Stomach smooth muscle (tissue), 2 donors: ENCODE measurements around the gene CKAP2L.
"Not testable (repeated sequence)": the region's sequence is repeated elsewhere in the genome, so short reads cannot be mapped to it uniquely, and the experiment has no call there.

Experiments used
- H3K27ac ChIP-seq: one replicate; pipeline ENCODE4 v1.7.0; 2013; ENCODE audit warnings: mild to moderate bottlenecking, low read length, inconsistent platforms
- H3K27me3 ChIP-seq, 2 donors: one replicate each; pipeline ENCODE4 v1.7.0; 2013; ENCODE audit warnings: low read length in 2 of 2; ENCODE audit not compliant: insufficient read depth in 2 of 2, control insufficient read depth in 1 of 2
- H3K36me3 ChIP-seq, 2 donors: one replicate each; pipeline ENCODE4 v1.7.0; 2013; ENCODE audit warnings: low read length in 2 of 2; ENCODE audit not compliant: control insufficient read depth in 2 of 2, insufficient read depth in 2 of 2
- H3K4me1 ChIP-seq: one replicate; pipeline ENCODE4 v1.7.0; 2013; ENCODE audit warnings: low read length; ENCODE audit not compliant: control insufficient read depth, insufficient read depth
- H3K4me3 ChIP-seq, 2 donors: one replicate each; pipeline ENCODE4 v1.7.0; 2013; ENCODE audit warnings: low read length in 2 of 2
- H3K9ac ChIP-seq, 2 donors: one replicate each; pipeline ENCODE4 v1.7.0; 2013; ENCODE audit warnings: low read length in 2 of 2, mild to moderate bottlenecking in 1 of 2
- H3K9me3 ChIP-seq, 2 donors: one replicate each; pipeline ENCODE4 v1.7.0; 2013; ENCODE audit warnings: low read length in 2 of 2; ENCODE audit not compliant: control insufficient read depth in 2 of 2
- donor health status: healthy.
- donor health status: Pancreatic carcinoma.

Gene CKAP2L

DNA sequence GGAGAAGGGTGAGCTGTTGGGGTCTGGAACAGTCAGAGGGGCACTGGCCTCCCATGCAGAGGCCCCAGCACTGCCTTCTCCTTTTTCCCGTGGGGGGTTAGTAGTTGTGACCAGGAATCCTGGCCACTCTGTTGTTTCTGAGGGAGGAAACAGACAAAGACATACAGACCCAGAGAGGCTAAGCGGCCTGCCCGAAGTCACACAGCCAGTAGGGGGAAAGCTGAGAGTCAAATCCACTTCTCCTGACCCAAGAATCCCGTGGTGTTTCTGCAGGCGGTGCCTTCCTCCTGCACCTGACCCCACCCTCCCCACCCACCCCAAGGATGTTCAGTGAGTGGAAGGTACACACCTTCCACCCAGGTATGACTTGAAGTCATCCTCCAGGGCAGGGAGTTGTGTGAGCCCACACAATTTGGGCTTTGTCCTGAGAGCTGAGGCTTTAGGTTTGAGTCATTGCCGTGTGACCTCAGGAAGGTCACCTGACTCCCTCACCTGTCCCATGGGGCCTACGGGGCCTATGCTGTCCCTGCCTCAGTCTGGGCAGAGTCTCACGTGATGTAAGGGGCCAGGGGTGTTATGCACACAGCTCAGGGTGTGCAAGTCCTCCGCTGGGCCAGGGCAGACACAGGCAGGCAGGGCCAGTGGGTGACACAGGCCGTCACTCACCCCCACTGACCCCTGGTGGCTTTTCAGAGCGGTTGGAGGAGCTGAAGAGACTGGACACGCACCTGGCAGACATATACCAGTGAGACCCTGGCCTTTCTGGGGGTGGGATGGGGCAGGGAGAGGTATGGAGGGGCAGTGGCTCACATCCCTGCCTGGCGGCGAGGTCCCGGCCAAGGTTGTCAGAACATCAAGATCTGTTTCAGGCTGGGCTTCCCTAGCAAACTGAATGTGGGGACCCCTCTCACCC, 38.6 kb downstream of the CKAP2L start:
- H3K9me3 ChIP-seq, result no peaks in the 10 kb centered on the region
- H3K4me3 ChIP-seq, result no peak overlapping the region
- H3K4me1 ChIP-seq, result peaks cover 6% of the 10 kb centered on the region
- peaks cover 0 to 3% of the 10 kb centered on the region in 2 donors for H3K27me3 ChIP-seq
- H3K9ac ChIP-seq, result no peak overlapping the region
- H3K27ac ChIP-seq, result no peak overlapping the region
- H3K36me3 ChIP-seq, result no peaks in the 10 kb centered on the region

DNA sequence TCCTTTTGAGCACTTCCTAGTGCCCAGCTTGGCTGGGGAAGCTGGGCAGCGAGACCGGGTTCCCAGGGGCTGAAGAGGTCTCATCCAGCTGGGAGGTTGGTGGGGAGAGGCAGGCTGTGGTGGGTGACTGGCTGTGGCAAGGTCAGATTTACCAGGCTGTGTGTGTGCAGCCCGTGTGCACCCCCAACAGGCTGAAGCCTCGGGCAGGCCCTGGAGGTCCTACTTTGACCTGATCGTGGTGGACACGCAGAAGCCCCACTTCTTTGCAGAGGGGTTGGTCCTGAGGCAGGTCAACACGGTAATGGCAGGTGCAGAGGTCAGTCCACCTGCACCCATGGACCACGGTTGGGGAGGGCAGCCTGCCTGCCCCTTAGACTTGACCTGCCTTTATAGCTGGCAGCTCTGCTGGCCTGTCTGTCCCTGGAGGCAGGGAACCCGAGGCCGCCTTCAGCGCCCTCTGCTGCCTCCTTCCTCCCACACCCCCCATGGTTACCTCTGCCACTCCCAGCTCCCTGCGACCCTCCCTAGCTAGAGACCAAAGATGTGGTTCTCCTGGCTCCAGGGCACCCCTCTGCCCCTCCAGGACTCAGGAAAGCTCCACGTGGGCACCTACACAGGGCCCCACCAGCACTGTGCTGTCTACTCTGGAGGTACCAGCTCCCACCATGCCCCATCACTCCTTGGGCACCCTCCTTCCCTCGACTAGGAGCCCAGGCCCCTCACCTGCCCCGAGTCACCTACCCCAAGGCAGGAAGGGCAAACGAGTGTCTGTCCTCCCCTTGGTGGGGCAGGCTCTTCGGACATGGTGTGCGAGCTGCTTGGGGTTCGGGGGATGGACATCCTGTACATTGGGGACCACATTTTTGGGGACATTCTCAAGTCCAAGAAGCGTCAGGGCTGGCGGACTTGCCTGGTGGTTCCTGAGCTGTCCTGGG, 39.6 kb downstream of the CKAP2L start:
- no peak overlapping the region for H3K27ac ChIP-seq
- H3K9ac ChIP-seq, result no peak overlapping the region

DNA sequence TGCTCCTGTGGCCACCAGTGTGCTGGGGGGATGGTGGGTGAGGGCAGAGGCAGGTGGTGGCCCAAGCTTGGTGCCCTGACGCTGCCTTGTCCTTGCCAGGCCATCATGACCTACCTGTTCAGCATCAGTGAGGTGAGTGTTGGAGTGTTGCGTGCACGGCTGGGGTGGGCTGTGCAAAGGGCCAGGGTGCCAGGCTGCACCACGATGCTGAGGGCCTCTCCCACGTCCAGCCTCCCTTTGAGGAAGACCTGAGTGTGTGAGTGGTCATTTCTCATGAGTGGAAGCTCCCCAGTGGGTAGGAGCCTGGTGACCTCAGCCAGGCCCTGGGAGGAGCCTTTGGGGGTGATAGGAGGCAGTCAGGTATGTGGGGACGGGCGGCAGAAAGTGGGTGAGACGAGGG, 40.4 kb downstream of the CKAP2L start:
- Histone ChIP-seq H3K9me3 (no peaks in the 10 kb centered on the region), H3K4me3 (no peak overlapping the region), H3K27ac (no peak overlapping the region), H3K36me3 (no peaks in the 10 kb centered on the region), H3K4me1 (peaks cover 6% of the 10 kb centered on the region), H3K9ac (no peak overlapping the region), H3K27me3 (peaks cover 0 to 3% of the 10 kb centered on the region in 2 donors)

More for the DNA sequence above, 39.6 kb downstream of the CKAP2L start:
- peaks cover 6% of the 10 kb centered on the region for H3K4me1 ChIP-seq
- no peaks in the 10 kb centered on the region for H3K36me3 ChIP-seq
- H3K9me3 ChIP-seq, result no peaks in the 10 kb centered on the region
- H3K27me3 ChIP-seq, result peaks cover 0 to 3% of the 10 kb centered on the region in 2 donors
- H3K4me3 ChIP-seq, result no peak overlapping the region

DNA sequence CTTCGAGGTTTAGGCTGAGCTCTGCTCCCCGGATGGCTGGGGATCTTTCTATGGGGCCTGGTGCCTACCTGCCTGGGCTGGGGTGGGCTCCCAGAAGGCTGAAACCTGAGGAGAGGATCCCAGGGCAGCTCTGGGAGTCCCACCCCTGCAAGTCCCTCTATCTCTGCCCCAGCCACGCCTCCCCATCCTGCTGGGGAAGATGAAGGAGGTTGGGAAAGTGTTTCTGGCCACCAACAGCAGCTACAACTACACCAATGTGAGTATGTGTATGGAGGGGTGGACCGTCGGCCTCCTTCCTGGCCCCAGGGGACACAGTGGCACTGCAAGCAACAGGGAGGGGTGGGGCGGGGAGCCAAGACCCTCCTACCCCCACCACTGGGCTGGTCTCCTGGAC, 40.9 kb downstream of the CKAP2L start:
- H3K36me3 ChIP-seq, result no peaks in the 10 kb centered on the region
- no peak overlapping the region for H3K9ac ChIP-seq
- peaks cover 6% of the 10 kb centered on the region for H3K4me1 ChIP-seq
- H3K4me3 ChIP-seq, result no peak overlapping the region
- no peak overlapping the region for H3K27ac ChIP-seq
- H3K9me3 ChIP-seq, result no peaks in the 10 kb centered on the region
- H3K27me3 ChIP-seq, result peaks cover 0 to 3% of the 10 kb centered on the region in 2 donors

DNA sequence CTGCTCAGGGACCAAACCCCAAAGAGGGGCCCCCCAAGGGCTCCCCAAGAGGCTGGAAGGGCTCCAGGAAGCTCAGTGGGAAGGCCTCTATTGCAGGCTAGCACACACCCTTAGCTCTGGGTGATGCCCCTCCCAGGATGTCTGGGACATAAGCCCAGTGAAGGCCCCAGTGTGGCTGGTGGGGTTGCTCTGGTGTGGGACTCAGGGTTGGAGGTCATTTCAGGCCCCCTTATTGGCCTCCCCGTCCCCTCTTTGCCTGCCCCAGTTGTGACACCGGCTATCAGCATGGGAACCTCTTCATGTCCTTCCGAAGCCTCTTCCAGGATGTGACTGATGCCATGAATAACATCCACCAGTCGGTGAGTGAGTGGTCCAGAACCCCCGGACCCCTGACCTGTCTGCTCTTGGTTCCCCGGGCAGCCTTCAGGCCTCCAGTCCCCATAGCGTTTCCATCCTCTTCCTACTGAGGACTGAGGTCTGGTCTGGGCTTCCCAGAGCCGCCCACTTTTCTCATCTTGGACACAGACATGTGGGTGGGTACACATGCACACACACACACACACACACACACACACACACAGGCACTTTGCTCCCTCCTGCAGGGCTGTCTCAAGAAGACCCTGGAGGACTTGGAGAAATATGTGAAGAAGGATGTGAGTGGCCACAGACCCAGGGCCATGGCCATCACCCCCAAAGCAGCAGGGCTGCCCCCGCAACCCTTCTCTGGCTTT, 41.4 kb downstream of the CKAP2L start:
- H3K36me3 ChIP-seq, result no peaks in the 10 kb centered on the region
- no peaks in the 10 kb centered on the region for H3K9me3 ChIP-seq
- H3K4me3 ChIP-seq, result no peak overlapping the region
- H3K4me1 ChIP-seq, result peaks cover 6% of the 10 kb centered on the region
- peaks cover 0 to 3% of the 10 kb centered on the region in 2 donors for H3K27me3 ChIP-seq
- no peak overlapping the region for H3K9ac ChIP-seq
- H3K27ac ChIP-seq, result no peak overlapping the region

DNA sequence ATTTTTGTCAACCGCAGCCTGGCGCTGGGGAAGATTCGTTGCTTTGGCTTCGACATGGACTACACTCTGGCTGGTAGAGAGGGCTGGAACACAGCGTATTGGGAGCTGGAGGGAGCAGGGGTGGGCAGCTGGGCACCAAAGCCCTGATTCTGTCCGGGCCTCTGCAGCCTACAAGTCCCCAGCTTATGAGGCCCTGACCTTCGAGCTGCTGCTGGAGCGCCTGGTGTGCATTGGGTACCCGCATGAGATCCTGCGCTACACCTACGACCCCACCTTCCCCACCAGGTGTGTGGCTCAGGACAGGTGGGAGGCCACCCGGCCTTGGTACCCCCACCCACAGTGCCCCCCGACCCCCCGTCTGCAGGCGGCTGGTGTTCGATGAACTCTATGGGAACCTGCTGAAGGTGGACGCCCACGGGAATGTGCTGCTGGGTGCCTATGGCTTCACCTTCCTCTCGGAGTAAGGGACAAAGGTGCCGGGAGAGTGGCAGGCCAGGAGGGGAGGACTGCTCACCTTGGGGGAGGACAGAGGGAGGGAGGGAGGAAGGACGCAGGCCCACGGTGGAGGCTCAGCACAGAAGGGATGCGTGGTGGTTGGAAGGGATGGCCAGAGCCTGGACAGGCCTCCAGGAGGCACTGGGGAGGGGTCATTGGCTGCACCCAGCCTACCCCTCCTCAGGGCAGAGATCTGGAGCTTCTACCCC, 42.4 kb downstream of the CKAP2L start:
- no peak overlapping the region for H3K27ac ChIP-seq
- peaks cover 6% of the 10 kb centered on the region for H3K4me1 ChIP-seq
- no peaks in the 10 kb centered on the region for H3K27me3 ChIP-seq
- H3K9ac ChIP-seq, result no peak overlapping the region
- no peaks in the 10 kb centered on the region for H3K9me3 ChIP-seq
- no peaks in the 10 kb centered on the region for H3K36me3 ChIP-seq
- H3K4me3 ChIP-seq, result no peak overlapping the region

DNA sequence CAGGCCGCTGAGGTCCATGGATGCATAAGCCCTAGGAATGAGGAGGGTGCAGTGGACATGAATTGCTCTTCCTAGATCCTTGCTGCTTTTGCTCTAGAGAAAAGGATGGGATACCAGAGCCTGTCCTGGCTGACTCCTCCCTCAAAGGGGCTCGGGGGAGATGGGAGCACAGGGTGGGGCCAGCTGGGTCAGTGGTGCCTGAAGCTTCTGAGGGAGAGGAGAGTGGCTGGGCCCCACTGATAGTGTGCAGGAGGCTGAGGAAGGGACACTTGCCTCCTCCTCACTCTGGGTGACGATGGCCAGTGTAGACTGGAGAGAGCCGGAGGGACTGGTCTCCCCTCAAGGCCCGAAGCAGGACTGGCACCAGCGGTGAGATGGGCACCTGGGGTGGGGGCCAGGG, 43.6 kb downstream of the CKAP2L start, which contains the start of gene NT5DC4:
TSS of gene NT5DC4 (plus strand) at position 236 of the 400 bp plus-strand sequence. CDS start at position 296, 60 bp downstream.
- H3K27me3 ChIP-seq, result no peaks in the 10 kb centered on the region
- no peaks in the 10 kb centered on the region for H3K4me1 ChIP-seq
- no peaks in the 10 kb centered on the region for H3K9me3 ChIP-seq
- no peak within 1 kb of the TSS for H3K4me3 ChIP-seq
- H3K9ac ChIP-seq, result no peak within 1 kb of the TSS
- H3K27ac ChIP-seq, result no peak within 1 kb of the TSS
- H3K36me3 ChIP-seq, result no peaks in the 10 kb centered on the region

DNA sequence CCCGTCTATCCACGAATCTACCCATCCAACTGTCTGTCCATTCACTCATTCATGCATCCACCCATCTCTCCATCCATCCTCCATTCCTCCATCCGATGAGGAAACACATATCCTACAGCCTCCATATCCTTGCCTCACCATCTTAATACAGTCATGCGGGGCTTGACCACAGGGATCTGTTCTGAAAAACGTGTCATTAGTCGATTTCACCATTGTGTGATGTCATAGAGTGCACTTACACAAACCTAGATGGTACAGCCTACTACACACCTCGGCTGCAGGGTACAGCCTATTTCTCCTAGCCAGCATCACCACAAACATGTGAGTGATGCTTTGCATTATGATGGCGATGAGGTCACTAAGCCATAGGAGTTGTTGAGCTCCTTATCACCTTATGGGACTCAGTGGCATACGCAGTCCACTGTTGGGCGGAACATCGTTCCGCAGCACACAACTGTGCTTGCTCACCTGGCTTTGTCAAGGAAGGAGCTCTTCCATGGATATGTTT, 45.5 kb downstream of the CKAP2L start:
- H3K9ac ChIP-seq, result no peak overlapping the region

DNA sequence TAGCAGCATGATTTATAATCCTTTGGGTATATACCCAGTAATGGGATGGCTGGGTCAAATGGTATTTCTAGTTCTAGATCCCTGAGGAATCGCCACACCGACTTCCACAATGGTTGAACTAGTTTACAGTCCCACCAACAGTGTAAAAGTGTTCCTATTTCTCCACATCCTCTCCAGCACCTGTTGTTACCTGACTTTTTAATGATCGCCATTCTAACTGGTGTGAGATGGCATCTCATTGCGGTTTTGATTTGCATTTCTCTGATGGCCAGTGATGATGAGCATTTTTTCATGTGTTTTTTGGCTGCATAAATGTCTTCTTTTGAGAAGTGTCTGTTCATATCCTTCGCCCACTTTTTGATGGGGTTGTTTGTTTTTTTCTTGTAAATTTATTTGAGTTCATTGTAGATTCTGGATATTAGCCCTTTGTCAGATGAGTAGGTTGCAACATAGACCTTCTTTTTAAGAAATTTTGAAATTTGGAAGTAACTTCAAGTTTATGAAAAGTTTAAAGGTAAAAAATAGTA, 47.5 kb downstream of the CKAP2L start:
- not testable (repeated sequence) for H3K9me3 ChIP-seq

More for the DNA sequence above, 45.5 kb downstream of the CKAP2L start:
- Histone ChIP-seq H3K4me1 (no peaks in the 10 kb centered on the region), H3K36me3 (no peaks in the 10 kb centered on the region), H3K4me3 (no peak overlapping the region), H3K27me3 (no peaks in the 10 kb centered on the region), H3K27ac (no peak overlapping the region), H3K9me3 (no peaks in the 10 kb centered on the region)

More for the DNA sequence above, 47.5 kb downstream of the CKAP2L start:
- H3K9ac ChIP-seq, H3K4me1 ChIP-seq, H3K36me3 ChIP-seq, H3K27me3 ChIP-seq, H3K4me3 ChIP-seq, H3K27ac ChIP-seq: not testable (repeated sequence)
